Activated naive CD8-positive, alpha-beta T cell treated with anti-CD3 and anti-CD28 coated beads, Interleukin-2, amount 50 U/mL, for 24 hours (primary cell): ENCODE measurements around the gene SLC26A4.
A peak's percentile ranks its signal among the peaks of the same experiment; 100 is the strongest.

Experiments
- ATAC-seq: fragments of 150-1000 bp; cut with Tn5 transposase; one replicate; pipeline ENCODE4 v1.10.0; 2021
- DNase-seq: peaks from one replicate; pipeline ENCODE4 v3.0.0; 2021
- H3K27ac Mint-ChIP-seq: one replicate; pipeline ENCODE4 v1.8.0; 2021; ENCODE audit warnings: mild to moderate bottlenecking, mixed read lengths
- H3K27me3 Mint-ChIP-seq: one replicate; pipeline ENCODE4 v1.8.0; 2021; ENCODE audit warnings: mixed read lengths
- H3K36me3 Mint-ChIP-seq: one replicate; pipeline ENCODE4 v1.8.0; 2021; ENCODE audit warnings: low read depth, mixed read lengths
- H3K4me1 Mint-ChIP-seq: one replicate; pipeline ENCODE4 v1.8.0; 2021; ENCODE audit warnings: mixed read lengths
- H3K4me3 Mint-ChIP-seq: one replicate; pipeline ENCODE4 v1.8.0; 2021; ENCODE audit warnings: mild to moderate bottlenecking, moderate library complexity, mixed read lengths
- H3K9me3 Mint-ChIP-seq: one replicate; pipeline ENCODE4 v1.8.0; 2021; ENCODE audit warnings: mixed read lengths

Gene SLC26A4

DNA sequence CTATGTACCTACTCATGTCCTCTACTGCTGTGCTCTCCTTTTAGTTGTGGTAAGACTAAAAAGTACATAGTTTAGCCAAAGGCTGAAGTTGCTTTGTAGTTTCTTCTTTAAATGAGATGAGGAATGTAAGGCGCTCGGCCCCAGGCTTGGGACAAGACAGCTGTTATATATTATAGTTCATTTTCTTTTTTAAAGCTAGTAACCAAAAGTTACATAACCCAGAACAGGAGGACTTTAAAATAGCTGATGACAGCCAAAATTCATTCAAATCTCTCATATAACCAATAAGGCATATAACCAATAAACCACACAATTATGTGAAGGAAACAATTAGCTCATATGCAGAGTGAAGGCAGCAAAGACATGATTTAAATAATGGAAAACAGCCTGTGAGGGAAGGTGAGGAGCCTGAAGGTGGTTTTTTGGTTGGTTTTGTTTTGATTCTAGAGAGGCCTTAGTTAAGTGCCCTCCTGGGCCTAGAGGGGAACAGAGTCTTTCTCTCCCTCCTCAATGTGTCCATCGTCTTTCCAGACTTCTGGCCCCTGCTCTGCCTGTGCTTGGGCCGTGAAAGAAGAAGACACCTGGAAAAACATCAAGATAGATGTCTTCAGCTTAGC, 35.8 kb downstream of the SLC26A4 start:
- H3K9me3 Mint-ChIP-seq, result no peaks in the 10 kb centered on the region

GRCh38 chr7:107697321-107698049, 36.9 kb downstream of the SLC26A4 start:
- DNase-seq (no peak), ATAC-seq (no peak)
- peaks cover 14% of the 10 kb centered on the region for H3K27me3 Mint-ChIP-seq
- H3K4me3 Mint-ChIP-seq, result no peak overlapping the region
- H3K9me3 Mint-ChIP-seq, result no peaks in the 10 kb centered on the region
- no peak overlapping the region for H3K27ac Mint-ChIP-seq
- H3K4me1 Mint-ChIP-seq, result peaks cover 8% of the 10 kb centered on the region
- H3K36me3 Mint-ChIP-seq, result no peaks in the 10 kb centered on the region

More for the DNA sequence above, 35.8 kb downstream of the SLC26A4 start:
- Mint-ChIP-seq H3K27me3 (peaks cover 11% of the 10 kb centered on the region), H3K27ac (no peak overlapping the region), H3K36me3 (no peaks in the 10 kb centered on the region), H3K4me3 (no peak overlapping the region), H3K4me1 (peaks cover 8% of the 10 kb centered on the region)
- no peak for DNase-seq
- ATAC-seq, result peak; percentile 69

- ATAC-seq (no peak), DNase-seq (no peak)
- no peak overlapping the region for H3K27ac Mint-ChIP-seq
- H3K36me3 Mint-ChIP-seq, result no peaks in the 10 kb centered on the region
- no peaks in the 10 kb centered on the region for H3K9me3 Mint-ChIP-seq
- H3K4me3 Mint-ChIP-seq, result no peak overlapping the region
- H3K27me3 Mint-ChIP-seq, result peaks cover 12% of the 10 kb centered on the region
- H3K4me1 Mint-ChIP-seq, result peaks cover 8% of the 10 kb centered on the region
Measured at GRCh38 chr7:107700570-107700969, 39.9 kb downstream of the SLC26A4 start.

- Mint-ChIP-seq H3K4me1 (peaks cover 8% of the 10 kb centered on the region), H3K9me3 (no peaks in the 10 kb centered on the region), H3K4me3 (no peak overlapping the region), H3K27me3 (peaks cover 12% of the 10 kb centered on the region), H3K36me3 (no peaks in the 10 kb centered on the region), H3K27ac (no peak overlapping the region)
- DNase-seq (no peak), ATAC-seq (no peak)
Measured at GRCh38 chr7:107701191-107701590, 40.6 kb downstream of the SLC26A4 start.

DNA sequence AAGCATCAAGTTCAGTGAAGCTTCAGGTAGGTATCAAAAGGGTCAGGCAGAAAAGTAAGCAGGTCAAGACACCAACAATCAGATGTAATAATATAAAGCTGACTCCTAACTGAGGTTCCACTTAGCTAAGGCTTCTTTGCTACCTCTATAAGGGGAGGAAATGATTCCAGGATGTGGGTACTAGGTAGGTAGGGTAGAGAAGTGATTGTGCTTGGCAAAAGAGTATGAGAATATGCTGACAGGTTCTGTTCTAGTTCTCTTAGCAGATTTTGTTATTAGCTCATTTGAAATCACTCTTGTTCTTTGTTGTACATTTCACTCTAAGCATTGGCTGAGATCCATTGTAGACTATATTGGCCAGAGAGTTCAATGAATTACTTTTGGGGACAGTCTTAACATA, 42.6 kb downstream of the SLC26A4 start:
- DNase-seq (no peak), ATAC-seq (no peak)
- Mint-ChIP-seq H3K9me3 (no peaks in the 10 kb centered on the region), H3K4me3 (no peak overlapping the region), H3K27ac (no peak overlapping the region), H3K27me3 (peaks cover 12% of the 10 kb centered on the region), H3K4me1 (no peaks in the 10 kb centered on the region), H3K36me3 (no peaks in the 10 kb centered on the region)

- Mint-ChIP-seq H3K4me1 (no peaks in the 10 kb centered on the region), H3K36me3 (no peaks in the 10 kb centered on the region), H3K27me3 (peaks cover 12% of the 10 kb centered on the region), H3K4me3 (no peak overlapping the region), H3K27ac (no peak overlapping the region), H3K9me3 (no peaks in the 10 kb centered on the region)
- ATAC-seq (no peak), DNase-seq (no peak)
Measured at GRCh38 chr7:107703872-107704271, 43.2 kb downstream of the SLC26A4 start.

GRCh38 chr7:107708956-107709355, 48.3 kb downstream of the SLC26A4 start:
- ATAC-seq, result no peak
- H3K27me3 Mint-ChIP-seq, result peaks cover 6% of the 10 kb centered on the region
- H3K27ac Mint-ChIP-seq, result no peak overlapping the region
- H3K36me3 Mint-ChIP-seq, result no peaks in the 10 kb centered on the region
- H3K4me3 Mint-ChIP-seq, result no peak overlapping the region
- no peaks in the 10 kb centered on the region for H3K9me3 Mint-ChIP-seq
- no peaks in the 10 kb centered on the region for H3K4me1 Mint-ChIP-seq
- DNase-seq, result no peak

DNA sequence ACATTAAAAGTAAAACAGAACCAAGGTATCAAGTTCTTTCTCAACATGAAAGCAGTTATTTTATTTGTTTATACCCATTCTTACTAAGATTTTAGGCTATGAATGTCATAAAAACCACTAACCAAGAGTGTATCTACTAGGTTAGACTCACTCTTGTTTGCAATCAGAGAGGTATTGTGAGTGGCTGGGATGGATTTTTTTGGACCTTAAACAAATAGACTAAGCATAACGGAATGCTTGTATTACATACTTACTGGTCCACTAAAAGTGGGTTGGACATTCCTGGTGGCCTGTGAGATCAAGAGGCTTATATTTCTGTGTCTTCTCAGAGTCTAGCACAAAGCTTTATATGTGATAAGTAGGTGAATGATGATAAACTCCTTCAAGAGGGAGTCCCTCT, 50.7 kb downstream of the SLC26A4 start:
- no peak for DNase-seq
- peaks cover 6% of the 10 kb centered on the region for H3K27me3 Mint-ChIP-seq
- no peak overlapping the region for H3K27ac Mint-ChIP-seq

DNA sequence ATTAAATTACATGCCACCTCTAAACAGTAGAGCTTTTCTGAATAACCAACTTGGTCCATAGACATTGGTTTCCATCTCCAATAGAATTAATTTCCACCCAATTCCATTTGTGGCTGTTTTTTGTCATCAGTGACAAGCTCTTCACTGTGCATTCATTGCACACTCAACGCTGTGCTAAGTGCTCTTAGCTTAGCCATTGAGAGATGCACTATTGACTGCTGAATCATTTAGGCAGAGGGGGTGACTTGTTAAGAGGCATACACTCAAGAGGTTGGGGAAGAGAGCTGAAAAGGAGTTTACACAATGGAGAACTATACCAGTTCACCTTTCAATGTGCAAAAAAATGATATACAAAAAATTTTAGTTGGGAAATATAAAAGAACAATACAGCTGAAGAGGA, 51.4 kb downstream of the SLC26A4 start:
- H3K27ac Mint-ChIP-seq, result no peak overlapping the region
- H3K36me3 Mint-ChIP-seq, result no peaks in the 10 kb centered on the region
- ATAC-seq (no peak), DNase-seq (no peak)
- no peaks in the 10 kb centered on the region for H3K9me3 Mint-ChIP-seq
- H3K4me1 Mint-ChIP-seq, result no peaks in the 10 kb centered on the region
- H3K4me3 Mint-ChIP-seq, result no peak overlapping the region
- H3K27me3 Mint-ChIP-seq, result peaks cover 6% of the 10 kb centered on the region

More for the DNA sequence above, 50.7 kb downstream of the SLC26A4 start:
- no peaks in the 10 kb centered on the region for H3K4me1 Mint-ChIP-seq
- no peak for ATAC-seq
- no peaks in the 10 kb centered on the region for H3K36me3 Mint-ChIP-seq
- H3K9me3 Mint-ChIP-seq, result no peaks in the 10 kb centered on the region
- no peak overlapping the region for H3K4me3 Mint-ChIP-seq

DNA sequence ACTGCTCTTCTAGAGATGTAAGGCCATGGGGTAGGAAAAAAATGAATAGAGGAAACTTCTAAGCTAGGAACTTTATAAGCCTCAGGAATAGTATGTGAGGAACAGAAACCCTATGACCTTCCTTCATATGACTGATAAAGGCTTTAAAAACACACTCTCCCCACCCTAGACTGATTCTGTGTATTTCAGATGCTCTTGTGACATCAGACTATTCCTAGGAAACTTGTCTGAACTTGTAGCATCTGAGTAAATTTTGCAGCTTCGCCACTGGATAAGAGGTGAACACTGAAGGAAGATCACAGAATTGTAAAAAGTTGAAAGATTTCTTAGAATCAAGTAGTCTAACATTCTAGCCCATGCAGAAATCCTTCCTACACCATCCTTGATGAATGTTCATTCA, 52.3 kb downstream of the SLC26A4 start:
- H3K4me1 Mint-ChIP-seq, result no peaks in the 10 kb centered on the region
- H3K9me3 Mint-ChIP-seq, result no peaks in the 10 kb centered on the region
- H3K4me3 Mint-ChIP-seq, result no peak overlapping the region
- no peak overlapping the region for H3K27ac Mint-ChIP-seq
- ATAC-seq (no peak), DNase-seq (no peak)
- peaks cover 6% of the 10 kb centered on the region for H3K27me3 Mint-ChIP-seq
- no peaks in the 10 kb centered on the region for H3K36me3 Mint-ChIP-seq

DNA sequence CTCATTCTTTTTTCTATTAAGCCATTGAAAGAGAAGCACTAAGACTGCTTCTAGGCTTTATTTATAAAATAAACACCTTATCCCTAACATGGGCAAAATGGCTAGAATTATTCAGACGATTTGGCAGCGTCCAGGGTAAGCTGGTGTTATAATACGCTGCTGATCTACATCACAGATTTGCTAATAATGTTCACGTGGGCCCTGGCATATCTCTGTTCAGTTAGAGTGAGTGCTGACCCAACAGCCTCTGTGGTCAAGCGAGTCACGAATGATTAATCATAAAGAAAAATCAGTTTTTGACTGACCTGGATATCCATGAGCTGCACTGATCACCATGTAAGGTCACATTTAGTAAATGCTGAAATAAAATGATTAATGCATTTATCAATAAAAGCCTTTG, 54.9 kb downstream of the SLC26A4 start:
- ATAC-seq, result no peak
- Mint-ChIP-seq H3K9me3 (no peaks in the 10 kb centered on the region), H3K27ac (no peak overlapping the region), H3K36me3 (no peaks in the 10 kb centered on the region), H3K27me3 (peaks cover 8% of the 10 kb centered on the region), H3K4me3 (no peak overlapping the region), H3K4me1 (no peaks in the 10 kb centered on the region)
- DNase-seq, result no peak

- H3K27ac Mint-ChIP-seq, result no peak overlapping the region
- no peaks in the 10 kb centered on the region for H3K4me1 Mint-ChIP-seq
- DNase-seq (no peak), ATAC-seq (no peak)
- H3K4me3 Mint-ChIP-seq, result no peak overlapping the region
- H3K36me3 Mint-ChIP-seq, result no peaks in the 10 kb centered on the region
- H3K9me3 Mint-ChIP-seq, result no peaks in the 10 kb centered on the region
- peaks cover 3% of the 10 kb centered on the region for H3K27me3 Mint-ChIP-seq
Measured at GRCh38 chr7:107718456-107719193, 58.0 kb downstream of the SLC26A4 start.

GRCh38 chr7:107721286-107721685, 60.7 kb downstream of the SLC26A4 start:
- DNase-seq (no peak), ATAC-seq (no peak)
- Mint-ChIP-seq H3K4me3 (no peak overlapping the region), H3K27ac (no peak overlapping the region), H3K4me1 (no peaks in the 10 kb centered on the region), H3K9me3 (no peaks in the 10 kb centered on the region), H3K36me3 (no peaks in the 10 kb centered on the region), H3K27me3 (peaks cover 6% of the 10 kb centered on the region)

GRCh38 chr7:107723255-107723654, 62.6 kb downstream of the SLC26A4 start:
- H3K9me3 Mint-ChIP-seq, result no peaks in the 10 kb centered on the region

DNA sequence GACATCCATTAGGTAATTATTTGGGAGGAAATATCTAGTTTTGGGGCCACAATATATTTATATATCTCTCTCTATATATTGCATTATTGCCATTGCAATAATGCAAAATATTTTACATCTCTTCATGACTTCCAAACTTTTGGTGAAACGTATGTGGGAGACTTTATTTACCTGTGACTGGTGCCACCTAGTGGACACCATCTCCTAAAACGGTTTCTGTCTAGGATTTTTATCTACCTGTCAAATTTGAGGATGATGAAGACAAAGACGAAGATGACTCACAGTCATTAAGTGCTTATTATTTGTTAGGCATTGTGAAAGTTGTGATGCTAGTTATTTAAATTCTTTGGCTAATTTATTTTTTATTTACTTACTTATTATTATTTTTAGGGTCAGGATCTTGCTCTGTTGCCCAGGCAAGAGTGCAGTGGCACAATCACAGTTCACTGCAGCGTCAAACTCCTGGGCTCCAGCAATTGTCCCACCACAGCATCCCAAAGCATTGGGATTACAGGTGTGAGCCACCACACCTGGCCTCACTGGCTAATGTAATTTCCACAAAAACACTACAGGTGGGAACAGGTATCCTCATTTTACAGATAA, 64.6 kb downstream of the SLC26A4 start:
- no peak for ATAC-seq

More at GRCh38 chr7:107723255-107723654, 62.6 kb downstream of the SLC26A4 start:
- ATAC-seq (no peak), DNase-seq (no peak)
- Mint-ChIP-seq H3K4me1 (no peaks in the 10 kb centered on the region), H3K27ac (no peak overlapping the region), H3K4me3 (no peak overlapping the region), H3K36me3 (no peaks in the 10 kb centered on the region), H3K27me3 (peaks cover 22% of the 10 kb centered on the region)

More for the DNA sequence above, 64.6 kb downstream of the SLC26A4 start:
- Mint-ChIP-seq H3K27ac (no peak overlapping the region), H3K36me3 (no peaks in the 10 kb centered on the region), H3K4me1 (no peaks in the 10 kb centered on the region), H3K4me3 (no peak overlapping the region), H3K9me3 (no peaks in the 10 kb centered on the region), H3K27me3 (peaks cover 25% of the 10 kb centered on the region)
- DNase-seq, result peak; percentile 48
